Calu3 (cell line): ENCODE measurements around the gene BMP10. TPM values are rescaled to one million over a fixed set of nuclear protein-coding genes. Genes with fewer than 3 reads are reported as not detected.

Experiments
- BruUV-seq: library from RNA; stranded (reverse); fragments of 400-500 nt; replicated peaks from 2 replicates; lab custom pipeline; 2021; lab: Mats Ljungman, UMichigan
- CTCF ChIA-PET: fragments of 300-600 bp; sonication (Branson Sonifier 250); formaldehyde crosslinking; loops from one replicate; lab custom pipeline; 2022; ENCODE audit warnings: antibody characterized with exemption; lab: Charles Lee
- DNase-seq: peaks from one replicate; pipeline ENCODE4 v3.0.0; 2022
- H3K27ac Mint-ChIP-seq: one replicate; pipeline ENCODE4 v1.8.0; 2022; ENCODE audit warnings: mixed read lengths; ENCODE audit not compliant: unreplicated experiment
- H3K27me3 Mint-ChIP-seq: one replicate; pipeline ENCODE4 v1.8.0; 2022; ENCODE audit warnings: mixed read lengths; ENCODE audit not compliant: unreplicated experiment
- H3K36me3 Mint-ChIP-seq: one replicate; pipeline ENCODE4 v1.8.0; 2022; ENCODE audit warnings: mild to moderate bottlenecking, moderate library complexity, mixed read lengths; ENCODE audit not compliant: insufficient read depth, unreplicated experiment
- H3K4me1 Mint-ChIP-seq: one replicate; pipeline ENCODE4 v1.8.0; 2022; ENCODE audit warnings: mild to moderate bottlenecking, low read depth, mixed read lengths; ENCODE audit not compliant: unreplicated experiment
- H3K4me3 Mint-ChIP-seq: one replicate; pipeline ENCODE4 v1.8.0; 2022; ENCODE audit warnings: mild to moderate bottlenecking, low read depth, moderate library complexity, mixed read lengths; ENCODE audit not compliant: unreplicated experiment
- H3K9me3 Mint-ChIP-seq: one replicate; pipeline ENCODE4 v1.8.0; 2022; ENCODE audit warnings: low read depth, mixed read lengths; ENCODE audit not compliant: unreplicated experiment
- intact Hi-C: fragments of 100-400 bp; cut with micrococcal nuclease; formaldehyde crosslinking; loops from one replicate; pipeline ENCODE4 v1.10.0; 2022; ENCODE audit not compliant: unreplicated experiment
- total RNA-seq: library from RNA; stranded (reverse); gene quantifications from 2 replicates; pipeline ENCODE4 v1.2.3, GENCODE V29; 2022
- TF ChIP-seq, protein P1 (sequence below): fragments of 200-600 bp; IDR thresholded peaks from one replicate; pipeline ENCODE4 v1.8.0; 2022; ENCODE audit warnings: antibody characterized with exemption; ENCODE audit not compliant: unreplicated experiment

The BMP10 gene
- total RNA-seq, 1 experiment from 2014 or later = not detected

DNA sequence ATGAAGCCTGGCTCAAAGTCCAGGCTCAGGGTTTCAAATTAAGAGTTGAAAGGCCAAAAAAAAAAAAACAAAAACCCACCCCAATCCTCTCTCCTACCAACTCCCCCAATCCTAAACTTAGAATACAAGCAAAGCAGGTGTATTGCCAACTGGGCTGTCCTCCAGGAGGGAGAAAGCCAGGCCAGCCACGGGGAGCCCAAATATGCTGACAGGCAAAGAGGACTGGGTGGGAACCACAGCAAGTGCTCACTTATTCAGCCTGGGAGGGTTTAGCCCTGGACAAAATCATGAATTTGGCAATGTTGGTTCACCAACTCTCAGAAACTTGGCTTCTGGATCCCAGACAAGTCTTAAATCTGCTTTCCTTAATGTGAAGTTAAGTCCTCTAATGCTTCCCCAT lies 45.0 kb upstream of the BMP10 start:
- no peaks in the 10 kb centered on the region for H3K27me3 Mint-ChIP-seq
- H3K9me3 Mint-ChIP-seq = no peaks in the 10 kb centered on the region
- peaks cover 17% of the 10 kb centered on the region for H3K4me1 Mint-ChIP-seq
- no peaks in the 10 kb centered on the region for H3K36me3 Mint-ChIP-seq
- CTCF ChIA-PET = no interaction called here
- H3K4me3 Mint-ChIP-seq = no peak overlapping the region
- intact Hi-C loops = no loop called here
- no TSS peak for BruUV-seq
- TF ChIP-seq, protein P1, sequence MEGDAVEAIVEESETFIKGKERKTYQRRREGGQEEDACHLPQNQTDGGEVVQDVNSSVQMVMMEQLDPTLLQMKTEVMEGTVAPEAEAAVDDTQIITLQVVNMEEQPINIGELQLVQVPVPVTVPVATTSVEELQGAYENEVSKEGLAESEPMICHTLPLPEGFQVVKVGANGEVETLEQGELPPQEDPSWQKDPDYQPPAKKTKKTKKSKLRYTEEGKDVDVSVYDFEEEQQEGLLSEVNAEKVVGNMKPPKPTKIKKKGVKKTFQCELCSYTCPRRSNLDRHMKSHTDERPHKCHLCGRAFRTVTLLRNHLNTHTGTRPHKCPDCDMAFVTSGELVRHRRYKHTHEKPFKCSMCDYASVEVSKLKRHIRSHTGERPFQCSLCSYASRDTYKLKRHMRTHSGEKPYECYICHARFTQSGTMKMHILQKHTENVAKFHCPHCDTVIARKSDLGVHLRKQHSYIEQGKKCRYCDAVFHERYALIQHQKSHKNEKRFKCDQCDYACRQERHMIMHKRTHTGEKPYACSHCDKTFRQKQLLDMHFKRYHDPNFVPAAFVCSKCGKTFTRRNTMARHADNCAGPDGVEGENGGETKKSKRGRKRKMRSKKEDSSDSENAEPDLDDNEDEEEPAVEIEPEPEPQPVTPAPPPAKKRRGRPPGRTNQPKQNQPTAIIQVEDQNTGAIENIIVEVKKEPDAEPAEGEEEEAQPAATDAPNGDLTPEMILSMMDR = no peak
- H3K27ac Mint-ChIP-seq = no peak overlapping the region
- DNase-seq = no peak

DNA sequence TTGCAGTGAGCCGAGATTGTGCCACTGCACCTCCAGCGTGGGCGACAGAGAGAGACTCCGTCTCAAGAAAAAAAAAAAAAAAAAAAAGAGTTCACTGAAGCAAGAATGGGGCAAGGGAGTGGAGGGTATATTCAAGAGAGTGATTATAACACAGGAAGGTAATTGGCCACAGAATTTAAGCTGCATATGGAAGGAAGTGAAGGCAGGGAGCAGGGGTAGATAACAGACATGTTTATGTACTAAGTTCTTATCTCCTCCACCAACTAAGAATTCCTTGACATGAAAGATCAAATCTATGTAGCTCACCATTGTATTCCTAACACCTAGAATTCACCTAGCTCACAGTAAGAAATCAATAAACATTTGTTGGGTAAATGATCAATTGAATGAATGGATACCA lies 44.2 kb upstream of the BMP10 start:
- no TSS peak for BruUV-seq
- CTCF ChIA-PET = interaction anchor here (0.6 kb wide), 1 partner anchor 592 kb away, joined by 3 read pairs; no protein-coding TSS in a partner anchor
- H3K27me3 Mint-ChIP-seq = no peaks in the 10 kb centered on the region
- H3K36me3 Mint-ChIP-seq = no peaks in the 10 kb centered on the region
- intact Hi-C loops = no loop called here
- no peak overlapping the region for H3K4me3 Mint-ChIP-seq
- DNase-seq = no peak
- no peaks in the 10 kb centered on the region for H3K9me3 Mint-ChIP-seq
- TF ChIP-seq, protein P1 = no peak
- H3K27ac Mint-ChIP-seq = no peak overlapping the region
- peaks cover 12% of the 10 kb centered on the region for H3K4me1 Mint-ChIP-seq

DNA sequence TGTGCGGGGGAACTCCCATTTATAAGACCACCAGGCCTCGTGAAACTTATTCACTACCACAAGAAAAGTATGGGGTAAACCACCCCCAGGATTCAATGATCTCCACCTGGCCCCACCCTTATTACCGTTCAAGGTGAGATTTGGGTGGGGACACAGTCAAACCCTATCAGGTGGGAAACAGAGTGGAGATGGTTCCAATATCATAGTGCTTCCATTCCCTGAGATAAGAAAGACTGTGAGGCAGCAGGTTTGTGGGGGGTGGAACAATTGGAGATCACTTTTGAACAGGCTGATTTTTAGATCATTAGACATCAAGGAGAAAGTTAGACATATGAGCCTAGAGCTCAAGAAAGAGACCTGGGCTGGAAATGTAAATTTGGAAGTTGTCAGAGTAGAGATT lies 42.2 kb upstream of the BMP10 start:
- Mint-ChIP-seq H3K9me3 (no peaks in the 10 kb centered on the region), H3K36me3 (no peaks in the 10 kb centered on the region), H3K4me3 (no peak overlapping the region), H3K27me3 (no peaks in the 10 kb centered on the region), H3K27ac (no peak overlapping the region), H3K4me1 (peaks cover 18% of the 10 kb centered on the region)
- CTCF ChIA-PET = no interaction called here
- no peak for DNase-seq
- BruUV-seq = no TSS peak
- TF ChIP-seq, protein P1 = no peak
- intact Hi-C loops = no loop called here

DNA sequence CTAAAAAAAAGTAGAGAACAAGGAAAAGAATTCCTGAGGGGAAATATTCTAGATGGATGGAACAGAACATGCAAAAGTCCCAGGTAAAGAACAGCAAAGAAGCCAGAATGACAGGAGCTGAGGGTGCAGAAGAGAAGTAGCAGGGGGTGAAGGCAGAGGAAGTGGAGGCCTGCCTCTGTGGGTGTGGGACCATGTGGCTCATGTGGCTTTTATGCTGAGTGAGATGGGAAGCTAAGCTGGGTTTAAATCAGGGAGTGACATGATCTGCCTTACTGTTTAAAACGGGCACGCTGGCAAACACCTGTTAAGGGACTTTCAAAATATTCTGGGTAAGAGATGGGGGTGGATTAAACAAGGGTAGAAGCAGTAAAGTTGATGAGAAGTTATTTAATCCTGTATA lies 41.5 kb upstream of the BMP10 start:
- CTCF ChIA-PET = no interaction called here
- TF ChIP-seq, protein P1 = no peak
- Mint-ChIP-seq H3K4me1 (peaks cover 20% of the 10 kb centered on the region), H3K4me3 (no peak overlapping the region), H3K36me3 (no peaks in the 10 kb centered on the region), H3K9me3 (no peaks in the 10 kb centered on the region), H3K27ac (no peak overlapping the region), H3K27me3 (no peaks in the 10 kb centered on the region)
- no TSS peak for BruUV-seq
- DNase-seq = no peak
- intact Hi-C loops = no loop called here
